H9 (cell line): ENCODE data around the gene SIVA1. TPM values are rescaled to one million over a fixed set of nuclear protein-coding genes. Genes with fewer than 3 reads are reported as not detected.

Source experiments
- DNase-seq: peaks from one replicate; pipeline ENCODE4 v3.0.0-alpha.2; 2017
- H2AFZ ChIP-seq: one replicate; pipeline ENCODE4 v1.6.1; 2013; ENCODE audit warnings: mild to moderate bottlenecking, low read length, control low read depth, moderate library complexity
- H2AK5ac ChIP-seq: 2 replicates; pipeline ENCODE4 v1.6.1; 2013; ENCODE audit warnings: low read length, control low read depth, mixed read lengths; ENCODE audit not compliant: insufficient read length
- H2BK120ac ChIP-seq: one replicate; pipeline ENCODE4 v1.6.1; 2013; ENCODE audit warnings: low read depth, mild to moderate bottlenecking, low read length, control low read depth, inconsistent platforms; ENCODE audit not compliant: poor library complexity, severe bottlenecking
- H2BK12ac ChIP-seq: 2 replicates; pipeline ENCODE4 v1.6.1; 2013; ENCODE audit warnings: low read length, control low read depth, mixed read lengths, low read depth; ENCODE audit not compliant: insufficient read length
- H2BK15ac ChIP-seq: 2 replicates; pipeline ENCODE4 v1.6.1; 2013; ENCODE audit warnings: low read depth, low read length, control low read depth
- H2BK20ac ChIP-seq: one replicate; pipeline ENCODE4 v1.6.1; 2013; ENCODE audit warnings: low read depth, mild to moderate bottlenecking, low read length, control low read depth, inconsistent platforms; ENCODE audit not compliant: poor library complexity, severe bottlenecking
- H2BK5ac ChIP-seq: 2 replicates; pipeline ENCODE4 v1.6.1; 2013; ENCODE audit warnings: low read length, control low read depth, mixed read lengths; ENCODE audit not compliant: insufficient read length
- H3K14ac ChIP-seq: 2 replicates; pipeline ENCODE4 v1.6.1; 2013; ENCODE audit warnings: low read length, control low read depth; ENCODE audit not compliant: insufficient read depth
- H3K18ac ChIP-seq: 2 replicates; pipeline ENCODE4 v1.6.1; 2013; ENCODE audit warnings: low read depth, mild to moderate bottlenecking, mixed read lengths, low read length, control low read depth; ENCODE audit not compliant: insufficient read length
- H3K23ac ChIP-seq: 2 replicates; pipeline ENCODE4 v1.6.1; 2013; ENCODE audit warnings: low read length, control low read depth, mixed read lengths, low read depth; ENCODE audit not compliant: insufficient read length
- H3K23me2 ChIP-seq: 2 replicates; pipeline ENCODE4 v1.6.1; 2013; ENCODE audit warnings: low read depth, mild to moderate bottlenecking, mixed read lengths, low read length, control low read depth; ENCODE audit not compliant: insufficient read length, poor library complexity, severe bottlenecking
- H3K27ac ChIP-seq: 2 replicates; pipeline ENCODE4 v1.5.1; 2013; ENCODE audit warnings: low read length, control low read depth, mixed read lengths, low read depth; ENCODE audit not compliant: insufficient read length
- H3K27me3 ChIP-seq: 2 replicates; pipeline ENCODE4 v1.6.1; 2013; ENCODE audit warnings: low read length, control low read depth, inconsistent platforms; ENCODE audit not compliant: insufficient read depth
- H3K4ac ChIP-seq: 2 replicates; pipeline ENCODE4 v1.6.1; 2013; ENCODE audit warnings: low read depth, mild to moderate bottlenecking, control low read depth, inconsistent platforms, low read length, moderate library complexity
- H3K4me1 ChIP-seq: 2 replicates; pipeline ENCODE4 v1.6.1; 2013; ENCODE audit warnings: low read length, control low read depth, inconsistent platforms; ENCODE audit not compliant: insufficient read depth
- H3K4me2 ChIP-seq: 2 replicates; pipeline ENCODE4 v1.6.1; 2013; ENCODE audit warnings: low read length, control low read depth, mixed read lengths; ENCODE audit not compliant: insufficient read length, insufficient read depth
- H3K56ac ChIP-seq: 2 replicates; pipeline ENCODE4 v1.6.1; 2013; ENCODE audit warnings: low read depth, mild to moderate bottlenecking, mixed read lengths, low read length, control low read depth; ENCODE audit not compliant: insufficient read length
- H3K79me1 ChIP-seq: 2 replicates; pipeline ENCODE4 v1.6.1; 2013; ENCODE audit warnings: low read depth, mild to moderate bottlenecking, moderate library complexity, low read length, control low read depth, inconsistent platforms; ENCODE audit not compliant: insufficient read depth, poor library complexity, severe bottlenecking
- H3K79me2 ChIP-seq: 2 replicates; pipeline ENCODE4 v1.6.1; 2013; ENCODE audit warnings: low read length, control low read depth, inconsistent platforms; ENCODE audit not compliant: insufficient read depth
- H3K9ac ChIP-seq: 2 replicates; pipeline ENCODE4 v1.6.1; 2013; ENCODE audit warnings: low read length, control low read depth, mixed read lengths; ENCODE audit not compliant: insufficient read length; ENCODE audit errors: extremely low read depth
- H3K9me3 ChIP-seq: one replicate; pipeline ENCODE4 v1.6.1; 2013; ENCODE audit warnings: low read depth, low read length, inconsistent platforms; ENCODE audit not compliant: control insufficient read depth
- H3T11ph ChIP-seq: one replicate; pipeline ENCODE4 v1.6.1; 2013; ENCODE audit warnings: mild to moderate bottlenecking, low read length, control low read depth, inconsistent platforms
- H4K20me1 ChIP-seq: one replicate; pipeline ENCODE4 v1.6.1; 2013; ENCODE audit not compliant: control insufficient read depth, insufficient read length, insufficient read depth
- H4K5ac ChIP-seq: 2 replicates; pipeline ENCODE4 v1.6.1; 2013; ENCODE audit warnings: low read depth, mild to moderate bottlenecking, mixed read lengths, low read length, control low read depth; ENCODE audit not compliant: insufficient read length
- H4K8ac ChIP-seq: replicated peaks from 2 replicates; pipeline ENCODE4 v1.6.1; 2013; ENCODE audit warnings: low read length, control low read depth, mixed read lengths, low read depth; ENCODE audit not compliant: insufficient read length
- H4K91ac ChIP-seq: 2 replicates; pipeline ENCODE4 v1.6.1; 2013; ENCODE audit warnings: low read depth, mild to moderate bottlenecking, moderate library complexity, mixed read lengths, low read length, control low read depth; ENCODE audit not compliant: insufficient read length
- H3K27ac Mint-ChIP-seq, 3 experiments: 2 replicates in 2 of 3; 3 replicates in 1 of 3; pipeline ENCODE4 v1.8.0; 2020 to 2021; ENCODE audit warnings: mixed read lengths in 3 of 3, mild to moderate bottlenecking in 1 of 3, moderate library complexity in 1 of 3
- H3K27me3 Mint-ChIP-seq: 2 replicates; pipeline ENCODE4 v1.8.0; 2021; ENCODE audit warnings: low read depth, mild to moderate bottlenecking, moderate library complexity, mixed read lengths
- H3K36me3 Mint-ChIP-seq, 3 experiments: 2 replicates in 2 of 3; 3 replicates in 1 of 3; pipeline ENCODE4 v1.8.0; 2020 to 2021; ENCODE audit warnings: low read depth in 3 of 3, mixed read lengths in 3 of 3; ENCODE audit not compliant: insufficient read depth in 1 of 3
- H3K4me1 Mint-ChIP-seq, 2 experiments: 2 replicates each; pipeline ENCODE4 v1.8.0; 2020; ENCODE audit warnings: mixed read lengths in 2 of 2
- H3K4me3 Mint-ChIP-seq, 2 experiments: 2 replicates in 1 of 2; 3 replicates in 1 of 2; pipeline ENCODE4 v1.8.0; 2020 to 2021; ENCODE audit warnings: mild to moderate bottlenecking in 2 of 2, mixed read lengths in 2 of 2, moderate library complexity in 1 of 2
- H3K9me3 Mint-ChIP-seq, 2 experiments: 2 replicates in 1 of 2; 3 replicates in 1 of 2; pipeline ENCODE4 v1.8.0; 2020; ENCODE audit warnings: mild to moderate bottlenecking in 2 of 2, mixed read lengths in 2 of 2, moderate library complexity in 1 of 2
- CTCF ChIP-seq: fragments of 200-600 bp; sonication (generic); conservative IDR thresholded peaks from 3 replicates; pipeline ENCODE4 v1.8.0; 2021; ENCODE audit warnings: antibody characterized with exemption, mild to moderate bottlenecking
- WGBS: extraction: QIAGEN DNeasy Blood & Tissue Kit; methylation state at CpG from one replicate; pipeline ENCODE4 v1.1.7; 2013; ENCODE audit warnings: missing lambda C conversion rate, low lambda C conversion rate, mixed read lengths; ENCODE audit not compliant: insufficient read length; ENCODE audit errors: extremely low coverage; 5-methylcytosine and 5-hydroxymethylcytosine counted together
- total RNA-seq: library from RNA; stranded (reverse); gene quantifications from 2 replicates; pipeline ENCODE4 v1.2.1, GENCODE V29; 2021

SIVA1 gene
- total RNA-seq, 1 experiment from 2014 or later = 125 TPM

- no peak overlapping the region for H3K27ac Mint-ChIP-seq
- H4K8ac ChIP-seq = no peak overlapping the region
- H3K79me1 ChIP-seq = no peaks in the 10 kb centered on the region
- H4K20me1 ChIP-seq = no peaks in the 10 kb centered on the region
- H3K18ac ChIP-seq = no peak overlapping the region
- H2AK5ac ChIP-seq = no peak overlapping the region
- H3K27me3 Mint-ChIP-seq = no peaks in the 10 kb centered on the region; the same call in 1 of the 2 replicates
- H3K23me2 ChIP-seq = no peaks in the 10 kb centered on the region
- H2AFZ ChIP-seq = no peak overlapping the region
- no peaks in the 10 kb centered on the region for H3K9me3 ChIP-seq
- DNase-seq = no peak
- whole genome bisulfite sequencing = no CpG with 5 or more reads among the region's 31 CpGs
- H3K9ac ChIP-seq = no peak overlapping the region
- H3K4me1 Mint-ChIP-seq = no peaks in the 10 kb centered on the region
- H2BK12ac ChIP-seq = no peak overlapping the region
- no peak overlapping the region for H3T11ph ChIP-seq
- H3K36me3 Mint-ChIP-seq = peaks cover 5 to 37% (median 30%) of the 10 kb centered on the region in 3 experiments; a peak in 6 of 7 replicates
- no peak overlapping the region for H2BK15ac ChIP-seq
- no peak overlapping the region for H4K5ac ChIP-seq
- no peak overlapping the region for H3K4ac ChIP-seq
- no peak overlapping the region for H3K23ac ChIP-seq
- H2BK120ac ChIP-seq = no peak overlapping the region
- H3K4me3 Mint-ChIP-seq = no peak overlapping the region
- H3K4me2 ChIP-seq = no peak overlapping the region
- H3K9me3 Mint-ChIP-seq = no peaks in the 10 kb centered on the region; a peak in 1 of 5 replicates
- H3K14ac ChIP-seq = no peak overlapping the region
- H4K91ac ChIP-seq = no peak overlapping the region
- H3K27me3 ChIP-seq = no peaks in the 10 kb centered on the region
- no peak overlapping the region for H2BK5ac ChIP-seq
- H3K4me1 ChIP-seq = no peaks in the 10 kb centered on the region
- no peaks in the 10 kb centered on the region for H3K79me2 ChIP-seq
- no peak overlapping the region for H3K27ac ChIP-seq
- H2BK20ac ChIP-seq = no peak overlapping the region
- TF ChIP-seq CTCF = no peak
- H3K56ac ChIP-seq = no peak overlapping the region
These were observed 38.3 kb upstream of the SIVA1 start for GRCh38 chr14:104714681-104715080.
